ENCODE measurements around the gene ENOX1.

ENOX1 gene

GRCh38 chr13:43411211-43411610 is 375.6 kb downstream of the ENOX1 start:
- in situ Hi-C loops (cut with MboI; ENCODE audit: low pct_unique_long_range_greater_than_20kb, low sequenced_read_pairs, unreplicated experiment), result no loop called here
- no peak for TF ChIP-seq CTCF (IDR thresholded peaks at IDR 0.05; ENCODE audit: extremely low read depth, insufficient read depth, missing control alignments)

GRCh38 chr13:43408274-43408673 is 378.5 kb downstream of the ENOX1 start:
- in situ Hi-C loops (cut with MboI; ENCODE audit: low pct_unique_long_range_greater_than_20kb, low sequenced_read_pairs, unreplicated experiment), result no loop called here
- no peak for DNase-seq (ENCODE audit: low spot score)

More at GRCh38 chr13:43411211-43411610, 375.6 kb downstream of the ENOX1 start:
- no peak for DNase-seq (ENCODE audit: low spot score)

GRCh38 chr13:43407023-43407581 is 379.7 kb downstream of the ENOX1 start:
- TF ChIP-seq CTCF (IDR thresholded peaks at IDR 0.05; ENCODE audit: extremely low read depth, insufficient read depth, missing control alignments), result no peak
- in situ Hi-C loops (cut with MboI; ENCODE audit: low pct_unique_long_range_greater_than_20kb, low sequenced_read_pairs, unreplicated experiment), result no loop called here
- DNase-seq (ENCODE audit: low spot score), result no peak

More at GRCh38 chr13:43408274-43408673, 378.5 kb downstream of the ENOX1 start:
- TF ChIP-seq CTCF (IDR thresholded peaks at IDR 0.05; ENCODE audit: extremely low read depth, insufficient read depth, missing control alignments), result no peak

GRCh38 chr13:43405457-43405856 is 381.3 kb downstream of the ENOX1 start:
- DNase-seq (ENCODE audit: low spot score), result no peak
- in situ Hi-C loops (cut with MboI; ENCODE audit: low pct_unique_long_range_greater_than_20kb, low sequenced_read_pairs, unreplicated experiment), result no loop called here
- TF ChIP-seq CTCF (IDR thresholded peaks at IDR 0.05; ENCODE audit: extremely low read depth, insufficient read depth, missing control alignments), result no peak

- TF ChIP-seq CTCF (IDR thresholded peaks at IDR 0.05; ENCODE audit: extremely low read depth, insufficient read depth, missing control alignments), result no peak
- DNase-seq (ENCODE audit: low spot score), result no peak
- in situ Hi-C loops (cut with MboI; ENCODE audit: low pct_unique_long_range_greater_than_20kb, low sequenced_read_pairs, unreplicated experiment), result no loop called here
These were observed 384.4 kb downstream of the ENOX1 start for GRCh38 chr13:43402380-43402779.

GRCh38 chr13:43401361-43401760 is 385.4 kb downstream of the ENOX1 start:
- DNase-seq (ENCODE audit: low spot score), result no peak
- in situ Hi-C loops (cut with MboI; ENCODE audit: low pct_unique_long_range_greater_than_20kb, low sequenced_read_pairs, unreplicated experiment), result no loop called here
- TF ChIP-seq CTCF (IDR thresholded peaks at IDR 0.05; ENCODE audit: extremely low read depth, insufficient read depth, missing control alignments), result no peak
